ENCODE results near the gene TMEM51.

Gene TMEM51

DNA sequence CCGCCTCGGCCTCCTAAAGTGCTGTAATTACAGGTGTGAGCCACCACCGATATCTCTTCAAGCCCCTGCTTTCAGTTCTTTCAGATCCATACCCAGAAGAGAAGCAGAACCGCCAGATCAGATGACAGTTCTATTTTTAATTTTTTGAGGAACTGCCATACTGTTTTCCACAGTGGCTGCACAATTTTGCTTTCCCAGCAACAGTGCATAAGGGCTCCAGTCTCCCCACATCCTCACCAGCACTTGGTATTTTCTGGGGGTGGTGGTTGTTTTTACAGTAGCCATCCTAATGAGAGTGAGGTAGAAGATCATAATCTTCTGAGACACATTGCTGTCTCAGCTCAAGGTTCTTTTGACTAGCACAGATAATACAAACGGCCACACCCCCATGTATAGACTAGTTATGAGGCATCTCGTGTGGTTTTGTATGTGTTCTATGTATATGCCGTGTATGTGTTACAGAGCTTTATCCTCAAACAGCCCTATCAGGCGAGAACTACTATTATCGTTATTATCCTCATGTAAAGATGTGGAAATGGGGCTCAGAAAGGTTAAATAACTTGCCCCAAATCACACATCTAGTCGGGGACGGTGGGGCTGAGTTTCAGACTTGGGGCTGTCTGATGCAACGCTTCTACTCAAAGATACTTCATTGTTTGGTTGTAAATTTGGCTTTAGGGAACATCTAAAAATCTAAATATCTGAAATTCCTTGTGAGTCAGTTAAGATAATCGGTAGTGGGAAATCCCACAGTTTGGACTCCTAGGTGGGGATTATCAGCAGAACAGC, 105.5 kb downstream of the TMEM51 start:
- Histone ChIP-seq H2AFZ (ENCODE audit: low read depth, low read length, severe bottlenecking) (no peak overlapping the region), H3K4me2 (ENCODE audit: low read depth, low read length, poor library complexity, severe bottlenecking) (no peak overlapping the region), H3K36me3 (ENCODE audit: low read length) (no peaks in the 10 kb centered on the region), H3K9me3 (ENCODE audit: insufficient read depth, low read length) (no peaks in the 10 kb centered on the region), H3K9ac (ENCODE audit: low read length) (no peak overlapping the region), H4K20me1 (ENCODE audit: low read depth, low read length) (no peaks in the 10 kb centered on the region), H3K79me2 (ENCODE audit: insufficient read depth, low read length) (no peaks in the 10 kb centered on the region), H3K9me2 (replicated peaks; ENCODE audit: insufficient read depth, low read length) (no peaks in the 10 kb centered on the region), H3K4me3 (ENCODE audit: insufficient read depth, low read length, poor library complexity, severe bottlenecking) (no peak overlapping the region), H3K27me3 (ENCODE audit: low read length) (no peaks in the 10 kb centered on the region), H3K27ac (ENCODE audit: low read depth, low read length) (no peak overlapping the region), H3F3A (ENCODE audit: insufficient read depth) (no peaks in the 10 kb centered on the region)
- TF ChIP-seq EZH2phosphoT487 (conservative IDR thresholded peaks at IDR 0.05; ENCODE audit: low read length), result no peak
- TF ChIP-seq, protein P1, sequence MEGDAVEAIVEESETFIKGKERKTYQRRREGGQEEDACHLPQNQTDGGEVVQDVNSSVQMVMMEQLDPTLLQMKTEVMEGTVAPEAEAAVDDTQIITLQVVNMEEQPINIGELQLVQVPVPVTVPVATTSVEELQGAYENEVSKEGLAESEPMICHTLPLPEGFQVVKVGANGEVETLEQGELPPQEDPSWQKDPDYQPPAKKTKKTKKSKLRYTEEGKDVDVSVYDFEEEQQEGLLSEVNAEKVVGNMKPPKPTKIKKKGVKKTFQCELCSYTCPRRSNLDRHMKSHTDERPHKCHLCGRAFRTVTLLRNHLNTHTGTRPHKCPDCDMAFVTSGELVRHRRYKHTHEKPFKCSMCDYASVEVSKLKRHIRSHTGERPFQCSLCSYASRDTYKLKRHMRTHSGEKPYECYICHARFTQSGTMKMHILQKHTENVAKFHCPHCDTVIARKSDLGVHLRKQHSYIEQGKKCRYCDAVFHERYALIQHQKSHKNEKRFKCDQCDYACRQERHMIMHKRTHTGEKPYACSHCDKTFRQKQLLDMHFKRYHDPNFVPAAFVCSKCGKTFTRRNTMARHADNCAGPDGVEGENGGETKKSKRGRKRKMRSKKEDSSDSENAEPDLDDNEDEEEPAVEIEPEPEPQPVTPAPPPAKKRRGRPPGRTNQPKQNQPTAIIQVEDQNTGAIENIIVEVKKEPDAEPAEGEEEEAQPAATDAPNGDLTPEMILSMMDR (IDR thresholded peaks at IDR 0.05; ENCODE audit: insufficient read depth, low read length, poor library complexity, severe bottlenecking), result no peak

DNA sequence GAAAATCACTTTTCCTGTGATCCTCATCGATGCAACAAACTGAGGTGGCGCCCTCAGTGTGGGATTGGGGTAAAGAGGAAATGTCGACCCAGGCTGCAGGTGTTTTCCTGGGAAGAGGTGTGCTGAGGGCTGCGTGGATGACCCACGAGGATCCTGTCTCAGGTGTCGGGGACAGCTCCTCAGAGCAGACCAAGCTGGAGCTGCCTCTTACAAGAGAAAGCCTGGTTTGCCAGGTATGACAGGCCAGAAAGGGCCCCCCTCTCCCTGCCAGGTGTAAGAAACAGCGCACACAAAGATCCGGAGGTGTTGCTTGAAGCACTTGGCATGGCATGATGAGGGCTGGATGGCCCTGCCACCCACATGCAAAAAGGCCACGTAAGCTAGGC, 106.1 kb downstream of the TMEM51 start:
- Histone ChIP-seq H2AFZ (ENCODE audit: low read depth, low read length, severe bottlenecking) (no peak overlapping the region), H3F3A (ENCODE audit: insufficient read depth) (no peaks in the 10 kb centered on the region), H3K9ac (ENCODE audit: low read length) (no peak overlapping the region), H3K27me3 (ENCODE audit: low read length) (no peaks in the 10 kb centered on the region), H3K9me2 (replicated peaks; ENCODE audit: insufficient read depth, low read length) (no peaks in the 10 kb centered on the region), H3K4me3 (ENCODE audit: insufficient read depth, low read length, poor library complexity, severe bottlenecking) (no peak overlapping the region), H3K27ac (ENCODE audit: low read depth, low read length) (no peak overlapping the region), H3K4me2 (ENCODE audit: low read depth, low read length, poor library complexity, severe bottlenecking) (no peak overlapping the region), H3K9me3 (ENCODE audit: insufficient read depth, low read length) (no peaks in the 10 kb centered on the region), H3K36me3 (ENCODE audit: low read length) (no peaks in the 10 kb centered on the region), H3K79me2 (ENCODE audit: insufficient read depth, low read length) (no peaks in the 10 kb centered on the region), H4K20me1 (ENCODE audit: low read depth, low read length) (no peaks in the 10 kb centered on the region)
- no peak for TF ChIP-seq EZH2phosphoT487 (conservative IDR thresholded peaks at IDR 0.05; ENCODE audit: low read length)
- TF ChIP-seq, protein P1 (IDR thresholded peaks at IDR 0.05; ENCODE audit: insufficient read depth, low read length, poor library complexity, severe bottlenecking), result no peak

DNA sequence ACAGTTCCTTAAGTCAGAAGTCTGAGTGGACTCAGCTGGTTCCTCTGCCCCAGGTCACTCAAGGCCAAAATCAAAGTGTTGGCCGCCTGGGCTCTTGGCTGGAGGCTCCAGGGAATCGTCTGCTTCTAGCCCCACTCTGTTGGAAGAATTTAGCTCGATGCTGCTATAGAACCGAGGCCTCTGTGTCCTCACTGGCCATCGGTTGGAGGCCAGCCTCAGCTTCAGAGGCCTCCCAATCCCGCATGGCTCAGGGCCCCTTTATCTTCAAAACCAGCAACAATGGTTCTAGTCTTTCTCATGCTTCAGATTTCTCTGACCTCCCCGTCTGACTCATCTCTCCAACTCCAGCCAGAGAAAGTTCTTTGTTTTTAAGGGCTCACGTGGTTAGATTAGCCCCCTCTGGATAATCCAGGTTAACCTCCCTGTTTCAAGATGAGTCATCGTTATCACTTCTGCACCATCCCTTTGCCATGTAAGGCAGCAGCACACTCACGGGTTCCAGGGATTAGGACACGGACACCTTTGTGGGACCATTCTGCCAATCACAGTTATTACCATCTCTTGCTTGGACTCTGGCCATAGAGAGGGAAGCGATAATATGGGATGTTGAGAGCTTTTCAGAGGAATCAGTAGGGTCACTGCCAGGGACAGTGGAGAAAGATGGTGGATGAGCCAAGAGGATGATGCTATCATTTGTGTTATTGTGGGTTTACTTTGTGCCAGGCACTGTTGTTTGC, 107.0 kb downstream of the TMEM51 start:
- Histone ChIP-seq H3K9me3 (ENCODE audit: insufficient read depth, low read length) (no peaks in the 10 kb centered on the region), H3F3A (ENCODE audit: insufficient read depth) (no peaks in the 10 kb centered on the region), H3K9ac (ENCODE audit: low read length) (no peak overlapping the region), H3K36me3 (ENCODE audit: low read length) (no peaks in the 10 kb centered on the region), H3K4me2 (ENCODE audit: low read depth, low read length, poor library complexity, severe bottlenecking) (no peak overlapping the region), H3K9me2 (replicated peaks; ENCODE audit: insufficient read depth, low read length) (no peaks in the 10 kb centered on the region), H4K20me1 (ENCODE audit: low read depth, low read length) (no peaks in the 10 kb centered on the region), H2AFZ (ENCODE audit: low read depth, low read length, severe bottlenecking) (no peak overlapping the region), H3K79me2 (ENCODE audit: insufficient read depth, low read length) (no peaks in the 10 kb centered on the region), H3K27me3 (ENCODE audit: low read length) (no peaks in the 10 kb centered on the region), H3K4me3 (ENCODE audit: insufficient read depth, low read length, poor library complexity, severe bottlenecking) (no peak overlapping the region), H3K27ac (ENCODE audit: low read depth, low read length) (no peak overlapping the region)
- TF ChIP-seq, protein P1 (IDR thresholded peaks at IDR 0.05; ENCODE audit: insufficient read depth, low read length, poor library complexity, severe bottlenecking), result no peak
- TF ChIP-seq EZH2phosphoT487 (conservative IDR thresholded peaks at IDR 0.05; ENCODE audit: low read length), result no peak
